Measurements from ENCODE around the gene DYRK1B.
"Not testable (repeated sequence)": the region's sequence is repeated elsewhere in the genome, so short reads cannot be mapped to it uniquely, and the experiment has no call there.

- TF ChIP-seq, protein P1, sequence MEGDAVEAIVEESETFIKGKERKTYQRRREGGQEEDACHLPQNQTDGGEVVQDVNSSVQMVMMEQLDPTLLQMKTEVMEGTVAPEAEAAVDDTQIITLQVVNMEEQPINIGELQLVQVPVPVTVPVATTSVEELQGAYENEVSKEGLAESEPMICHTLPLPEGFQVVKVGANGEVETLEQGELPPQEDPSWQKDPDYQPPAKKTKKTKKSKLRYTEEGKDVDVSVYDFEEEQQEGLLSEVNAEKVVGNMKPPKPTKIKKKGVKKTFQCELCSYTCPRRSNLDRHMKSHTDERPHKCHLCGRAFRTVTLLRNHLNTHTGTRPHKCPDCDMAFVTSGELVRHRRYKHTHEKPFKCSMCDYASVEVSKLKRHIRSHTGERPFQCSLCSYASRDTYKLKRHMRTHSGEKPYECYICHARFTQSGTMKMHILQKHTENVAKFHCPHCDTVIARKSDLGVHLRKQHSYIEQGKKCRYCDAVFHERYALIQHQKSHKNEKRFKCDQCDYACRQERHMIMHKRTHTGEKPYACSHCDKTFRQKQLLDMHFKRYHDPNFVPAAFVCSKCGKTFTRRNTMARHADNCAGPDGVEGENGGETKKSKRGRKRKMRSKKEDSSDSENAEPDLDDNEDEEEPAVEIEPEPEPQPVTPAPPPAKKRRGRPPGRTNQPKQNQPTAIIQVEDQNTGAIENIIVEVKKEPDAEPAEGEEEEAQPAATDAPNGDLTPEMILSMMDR (conservative IDR thresholded peaks at IDR 0.05 in 1 of 2, IDR thresholded peaks at IDR 0.05 in 1 of 2; ENCODE audit: low read depth in 1 of 2, low read length in 2 of 2) = not testable (repeated sequence)
- not testable (repeated sequence) for TF ChIP-seq EZH2 (IDR thresholded peaks at IDR 0.05; ENCODE audit: low read length, missing control alignments)
These were observed 41.5 kb upstream of the DYRK1B start for GRCh38 chr19:39875401-39875864.
